ENCODE results near the gene SSH3.

Gene SSH3

DNA sequence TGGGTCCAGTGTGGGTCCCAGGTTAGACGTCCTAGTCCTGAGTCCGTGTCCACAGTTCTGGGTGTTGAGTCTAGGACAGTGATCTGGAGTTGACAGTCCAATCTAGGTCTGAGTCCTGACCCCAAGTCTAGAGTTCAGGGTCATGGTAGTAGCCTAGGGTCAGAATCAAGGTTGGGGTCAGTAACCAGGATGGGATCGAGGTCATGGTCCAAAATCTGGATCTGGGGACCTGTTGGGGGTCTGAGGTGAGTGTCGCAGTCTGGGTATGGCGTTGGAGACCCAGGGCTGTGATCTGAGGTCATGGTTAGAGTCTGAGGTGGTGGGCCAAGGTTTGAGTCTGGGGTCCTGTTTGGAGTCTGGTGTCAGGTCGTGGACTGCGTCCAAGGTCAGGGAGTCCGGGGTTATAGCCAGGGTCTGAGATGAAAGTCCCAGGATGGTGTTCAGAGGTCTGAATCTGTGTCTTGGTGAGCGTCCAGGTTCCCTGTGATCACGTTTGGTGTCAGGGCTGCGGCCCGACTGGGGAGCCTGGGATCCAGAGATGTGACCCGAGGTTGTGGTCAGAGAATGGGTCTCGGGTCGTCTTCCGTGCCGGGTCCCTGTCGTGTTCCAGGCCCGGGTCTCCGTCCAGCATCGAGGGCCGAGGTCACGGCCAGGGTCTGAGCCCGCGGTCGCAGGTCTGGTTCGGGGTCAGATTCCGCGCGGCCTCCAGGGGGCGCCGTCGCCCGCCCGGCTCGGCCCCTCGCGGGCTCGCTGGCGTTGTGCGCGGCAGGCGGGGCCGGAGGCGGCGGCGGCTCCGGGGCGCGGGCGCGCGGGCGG is 37.5 kb upstream of the SSH3 start:
- Histone ChIP-seq H3K4me3 (ENCODE audit: insufficient read depth, low read length, poor library complexity, severe bottlenecking) (no peak overlapping the region), H3K4me2 (ENCODE audit: low read depth, low read length, poor library complexity, severe bottlenecking) (peak overlapping the region; percentile 38), H3K27me3 (ENCODE audit: low read length) (no peaks in the 10 kb centered on the region), H4K20me1 (ENCODE audit: low read depth, low read length) (no peaks in the 10 kb centered on the region), H3F3A (ENCODE audit: insufficient read depth) (peaks cover 27% of the 10 kb centered on the region), H3K27ac (ENCODE audit: low read depth, low read length) (no peak overlapping the region), H3K79me2 (ENCODE audit: insufficient read depth, low read length) (peaks cover 41% of the 10 kb centered on the region), H3K9ac (ENCODE audit: low read length) (peak overlapping the region; percentile 36; the same call in 1 of the 2 replicates), H3K9me2 (replicated peaks; ENCODE audit: insufficient read depth, low read length) (no peaks in the 10 kb centered on the region), H3K36me3 (ENCODE audit: low read length) (no peaks in the 10 kb centered on the region), H2AFZ (ENCODE audit: low read depth, low read length, severe bottlenecking) (no peak overlapping the region), H3K9me3 (ENCODE audit: insufficient read depth, low read length) (no peaks in the 10 kb centered on the region)
- TF ChIP-seq, protein P1, sequence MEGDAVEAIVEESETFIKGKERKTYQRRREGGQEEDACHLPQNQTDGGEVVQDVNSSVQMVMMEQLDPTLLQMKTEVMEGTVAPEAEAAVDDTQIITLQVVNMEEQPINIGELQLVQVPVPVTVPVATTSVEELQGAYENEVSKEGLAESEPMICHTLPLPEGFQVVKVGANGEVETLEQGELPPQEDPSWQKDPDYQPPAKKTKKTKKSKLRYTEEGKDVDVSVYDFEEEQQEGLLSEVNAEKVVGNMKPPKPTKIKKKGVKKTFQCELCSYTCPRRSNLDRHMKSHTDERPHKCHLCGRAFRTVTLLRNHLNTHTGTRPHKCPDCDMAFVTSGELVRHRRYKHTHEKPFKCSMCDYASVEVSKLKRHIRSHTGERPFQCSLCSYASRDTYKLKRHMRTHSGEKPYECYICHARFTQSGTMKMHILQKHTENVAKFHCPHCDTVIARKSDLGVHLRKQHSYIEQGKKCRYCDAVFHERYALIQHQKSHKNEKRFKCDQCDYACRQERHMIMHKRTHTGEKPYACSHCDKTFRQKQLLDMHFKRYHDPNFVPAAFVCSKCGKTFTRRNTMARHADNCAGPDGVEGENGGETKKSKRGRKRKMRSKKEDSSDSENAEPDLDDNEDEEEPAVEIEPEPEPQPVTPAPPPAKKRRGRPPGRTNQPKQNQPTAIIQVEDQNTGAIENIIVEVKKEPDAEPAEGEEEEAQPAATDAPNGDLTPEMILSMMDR (IDR thresholded peaks at IDR 0.05; ENCODE audit: insufficient read depth, low read length, poor library complexity, severe bottlenecking) = peak; percentile 41
- no peak for TF ChIP-seq EZH2phosphoT487 (conservative IDR thresholded peaks at IDR 0.05; ENCODE audit: low read length)

DNA sequence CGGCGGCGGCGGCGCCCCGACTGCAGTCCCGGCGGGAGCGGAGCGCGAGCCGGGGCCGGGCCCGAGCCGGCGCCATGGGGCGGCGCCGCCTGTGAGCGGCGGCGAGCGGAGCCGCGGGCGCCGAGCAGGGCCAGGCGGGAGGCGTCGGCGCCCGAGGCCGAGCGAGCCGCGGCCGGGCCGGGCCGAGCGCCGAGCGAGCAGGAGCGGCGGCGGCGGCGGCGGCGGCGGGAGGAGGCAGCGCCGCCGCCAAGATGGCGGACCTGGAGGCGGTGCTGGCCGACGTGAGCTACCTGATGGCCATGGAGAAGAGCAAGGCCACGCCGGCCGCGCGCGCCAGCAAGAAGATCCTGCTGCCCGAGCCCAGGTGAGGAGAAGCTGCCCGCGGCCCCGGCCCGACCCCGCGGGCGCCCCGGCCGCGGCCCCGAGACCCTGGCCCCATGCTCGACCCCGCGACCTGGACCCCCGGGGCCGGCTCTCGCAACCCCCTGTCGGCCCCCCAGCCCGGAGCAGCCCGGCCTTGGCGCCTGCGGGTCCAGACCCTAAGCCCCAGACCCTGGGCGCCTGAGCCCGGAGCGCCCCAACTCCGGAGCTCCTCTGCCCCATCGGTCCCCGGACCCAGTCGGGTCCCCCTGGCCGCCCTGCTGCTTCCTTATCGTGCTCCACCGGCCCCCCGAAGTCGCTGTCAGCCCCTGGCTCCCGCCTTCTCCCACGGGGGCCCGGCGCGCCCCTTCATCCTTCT is 36.7 kb upstream of the SSH3 start, which contains the start of gene GRK2:
GRK2 (plus strand) TSS at position 25 of the 739 bp plus-strand sequence; CDS start at position 252, 227 bp downstream.
- TF ChIP-seq, protein P1 (IDR thresholded peaks at IDR 0.05; ENCODE audit: insufficient read depth, low read length, poor library complexity, severe bottlenecking) = no peak
- TF ChIP-seq EZH2phosphoT487 (conservative IDR thresholded peaks at IDR 0.05; ENCODE audit: low read length) = no peak
- H3K4me2 ChIP-seq (ENCODE audit: low read depth, low read length, poor library complexity, severe bottlenecking) = peak within 1 kb of the TSS; percentile 58
- H3F3A ChIP-seq (ENCODE audit: insufficient read depth) = peaks cover 28% of the 10 kb centered on the region
- H3K27me3 ChIP-seq (ENCODE audit: low read length) = no peaks in the 10 kb centered on the region
- no peaks in the 10 kb centered on the region for H3K36me3 ChIP-seq (ENCODE audit: low read length)
- H3K9me2 ChIP-seq (replicated peaks; ENCODE audit: insufficient read depth, low read length) = no peaks in the 10 kb centered on the region
- peak within 1 kb of the TSS; percentile 97 for H3K9ac ChIP-seq (ENCODE audit: low read length)
- no peaks in the 10 kb centered on the region for H3K9me3 ChIP-seq (ENCODE audit: insufficient read depth, low read length)
- peak within 1 kb of the TSS; percentile 93 for H3K27ac ChIP-seq (ENCODE audit: low read depth, low read length)
- H3K4me3 ChIP-seq (ENCODE audit: insufficient read depth, low read length, poor library complexity, severe bottlenecking) = peak within 1 kb of the TSS; percentile 65
- H2AFZ ChIP-seq (ENCODE audit: low read depth, low read length, severe bottlenecking) = no peak within 1 kb of the TSS
- H4K20me1 ChIP-seq (ENCODE audit: low read depth, low read length) = no peaks in the 10 kb centered on the region
- H3K79me2 ChIP-seq (ENCODE audit: insufficient read depth, low read length) = peaks cover 48% of the 10 kb centered on the region

GRCh38 chr11:67267188-67268080 is 35.9 kb upstream of the SSH3 start:
- peak overlapping the region; percentile 93 for H3K27ac ChIP-seq (ENCODE audit: low read depth, low read length)
- no peaks in the 10 kb centered on the region for H3K27me3 ChIP-seq (ENCODE audit: low read length)
- peaks cover 28% of the 10 kb centered on the region for H3F3A ChIP-seq (ENCODE audit: insufficient read depth)
- H3K79me2 ChIP-seq (ENCODE audit: insufficient read depth, low read length) = peaks cover 56% of the 10 kb centered on the region
- peak overlapping the region; percentile 65 for H3K4me3 ChIP-seq (ENCODE audit: insufficient read depth, low read length, poor library complexity, severe bottlenecking)
- no peaks in the 10 kb centered on the region for H4K20me1 ChIP-seq (ENCODE audit: low read depth, low read length)
- no peaks in the 10 kb centered on the region for H3K9me2 ChIP-seq (replicated peaks; ENCODE audit: insufficient read depth, low read length)
- H2AFZ ChIP-seq (ENCODE audit: low read depth, low read length, severe bottlenecking) = no peak overlapping the region
- TF ChIP-seq, protein P1 (IDR thresholded peaks at IDR 0.05; ENCODE audit: insufficient read depth, low read length, poor library complexity, severe bottlenecking) = no peak
- no peak for TF ChIP-seq EZH2phosphoT487 (conservative IDR thresholded peaks at IDR 0.05; ENCODE audit: low read length)
- no peaks in the 10 kb centered on the region for H3K36me3 ChIP-seq (ENCODE audit: low read length)
- no peaks in the 10 kb centered on the region for H3K9me3 ChIP-seq (ENCODE audit: insufficient read depth, low read length)
- H3K9ac ChIP-seq (ENCODE audit: low read length) = peak overlapping the region; percentile 97
- H3K4me2 ChIP-seq (ENCODE audit: low read depth, low read length, poor library complexity, severe bottlenecking) = peak overlapping the region; percentile 58

Data from SU-DHL-6 (cell line).